Tibial nerve (tissue), 4 donors: ENCODE results near the gene NTRK2. TPM values are rescaled to one million over a fixed set of nuclear protein-coding genes. Genes with fewer than 3 reads are reported as not detected.

Experiments used
- DNase-seq, 2 donors: peaks; one replicate each; pipeline ENCODE4 v3.0.0-alpha.2; 2019; ENCODE audit warnings: low spot score in 2 of 2
- H3K27ac ChIP-seq, 4 donors: fragments of 200-600 bp; sonication (generic) in 3 of 4; one replicate each; pipeline ENCODE4 v1.5.1; 2017 to 2019; ENCODE audit warnings: mild to moderate bottlenecking in 1 of 4
- H3K27me3 ChIP-seq, 2 donors: fragments of 200-600 bp; sonication (generic) in 1 of 2; one replicate each; pipeline versions ENCODE4 v1.5.1 to v1.6.0; 2017 to 2019
- H3K36me3 ChIP-seq, 3 donors: fragments of 200-600 bp; sonication (generic); one replicate each; pipeline ENCODE4 v1.5.1; 2018 to 2019
- H3K4me1 ChIP-seq, 4 donors: fragments of 200-600 bp; sonication (generic) in 3 of 4; one replicate each; pipeline ENCODE4 v1.5.1; 2017 to 2019
- H3K4me3 ChIP-seq, 4 donors: fragments of 200-600 bp; sonication (generic) in 3 of 4; one replicate each; pipeline ENCODE4 v1.5.1; 2017 to 2019; ENCODE audit warnings: mild to moderate bottlenecking in 1 of 4, moderate library complexity in 1 of 4
- H3K9me3 ChIP-seq, 4 donors: fragments of 200-600 bp; sonication (generic) in 3 of 4; one replicate each; pipeline ENCODE4 v1.5.1; 2017 to 2019
- CTCF ChIP-seq, 5 experiments: fragments of 200-600 bp in 3 of 5; fragments of 450-650 bp in 2 of 5; sonication (generic) in 3 of 5; IDR thresholded peaks; one replicate each; pipeline ENCODE4 v1.5.1; 2016 to 2019; ENCODE audit warnings: antibody characterized with exemption in 5 of 5, mild to moderate bottlenecking in 3 of 5, moderate library complexity in 2 of 5
- EP300 ChIP-seq, 2 donors: sonication (generic); formaldehyde crosslinking; IDR thresholded peaks; one replicate each; pipeline ENCODE4 v1.6.1; 2017; ENCODE audit warnings: antibody characterized with exemption in 2 of 2, mild to moderate bottlenecking in 1 of 2
- POLR2A ChIP-seq, 2 donors: fragments of 450-650 bp; IDR thresholded peaks; one replicate each; pipeline ENCODE4 v1.6.1; 2017; ENCODE audit warnings: antibody characterized with exemption in 2 of 2, mild to moderate bottlenecking in 2 of 2, moderate library complexity in 2 of 2
- WGBS, 2 donors: methylation state at CpG; one replicate each; pipeline ENCODE4 v1.1.5; 2018; 5-methylcytosine and 5-hydroxymethylcytosine counted together
- total RNA-seq, 4 donors: library from RNA; depleted of rRNA; stranded (reverse); fragments of >200 nt; gene quantifications; one replicate each; pipeline ENCODE4 v1.1.0, GENCODE V29; 2016

The NTRK2 gene
- total RNA-seq, 4 donors from 2014 or later: 46.7 to 83.4 (median 69.5) TPM

- peaks cover 0 to 46% (median 26%) of the 10 kb centered on the region in 4 donors for H3K4me1 ChIP-seq
- no peak for TF ChIP-seq CTCF (IDR thresholded peaks at IDR 0.05)
- TF ChIP-seq EP300 (IDR thresholded peaks at IDR 0.05): peak in 1 of 2 donors; percentile 27
- TF ChIP-seq POLR2A (IDR thresholded peaks at IDR 0.05): no peak
- no peak overlapping the region for H3K4me3 ChIP-seq
- H3K27me3 ChIP-seq: no peaks in the 10 kb centered on the region
- no peaks in the 10 kb centered on the region for H3K36me3 ChIP-seq
- peak overlapping the region in 1 of 4 donors; percentile 8 for H3K27ac ChIP-seq
- DNase-seq: peak; percentile 22 to 34
- H3K9me3 ChIP-seq: no peaks in the 10 kb centered on the region
- WGBS, 2 donors: 64 to 66% methylated on average over 10 of the region's 10 CpGs
These were observed 182.5 kb downstream of the NTRK2 start for GRCh38 chr9:84851935-84852585.

GRCh38 chr9:84852617-84853301, 183.2 kb downstream of the NTRK2 start:
- DNase-seq: no peak
- H3K4me3 ChIP-seq: no peak overlapping the region
- H3K9me3 ChIP-seq: no peaks in the 10 kb centered on the region
- no peak for TF ChIP-seq CTCF (IDR thresholded peaks at IDR 0.05)
- no peak for TF ChIP-seq POLR2A (IDR thresholded peaks at IDR 0.05)
- no peaks in the 10 kb centered on the region for H3K27me3 ChIP-seq
- no peaks in the 10 kb centered on the region for H3K36me3 ChIP-seq
- peaks cover 0 to 52% (median 28%) of the 10 kb centered on the region in 4 donors for H3K4me1 ChIP-seq
- H3K27ac ChIP-seq: peak overlapping the region in 1 of 4 donors; percentile 31
- 38 to 50% methylated on average over 1 of the region's 1 CpG for WGBS, 2 donors

- H3K4me3 ChIP-seq: no peak overlapping the region
- peaks cover 0 to 72% (median 35%) of the 10 kb centered on the region in 4 donors for H3K4me1 ChIP-seq
- peak in 1 of 2 donors; percentile 43 for DNase-seq
- H3K27me3 ChIP-seq: no peaks in the 10 kb centered on the region
- TF ChIP-seq EP300 (IDR thresholded peaks at IDR 0.05): peak in 1 of 2 donors; percentile 53
- TF ChIP-seq POLR2A (IDR thresholded peaks at IDR 0.05): no peak
- H3K27ac ChIP-seq: peak overlapping the region in 3 of 4 donors; percentile 11 to 82 (median 77)
- WGBS, 2 donors: 33 to 43% methylated on average over 4 of the region's 4 CpGs
- no peaks in the 10 kb centered on the region for H3K9me3 ChIP-seq
- H3K36me3 ChIP-seq: no peaks in the 10 kb centered on the region
These were observed 186.7 kb downstream of the NTRK2 start for GRCh38 chr9:84856181-84856632.

GRCh38 chr9:84857211-84857610, 187.7 kb downstream of the NTRK2 start:
- 15 to 23% methylated on average over 1 of the region's 1 CpG for WGBS, 2 donors
- Histone ChIP-seq H3K9me3 (no peaks in the 10 kb centered on the region), H3K27me3 (no peaks in the 10 kb centered on the region), H3K4me1 (peaks cover 0 to 65% (median 32%) of the 10 kb centered on the region in 4 donors), H3K4me3 (no peak overlapping the region), H3K27ac (peak overlapping the region in 3 of 4 donors; percentile 11 to 82 (median 77)), H3K36me3 (no peaks in the 10 kb centered on the region)
- TF ChIP-seq CTCF (IDR thresholded peaks at IDR 0.05): no peak
- peak in 1 of 2 donors; percentile 36 for TF ChIP-seq EP300 (IDR thresholded peaks at IDR 0.05)
- no peak for TF ChIP-seq POLR2A (IDR thresholded peaks at IDR 0.05)
- DNase-seq: peak in 1 of 2 donors; percentile 12

GRCh38 chr9:84858364-84858763, 188.8 kb downstream of the NTRK2 start:
- Histone ChIP-seq H3K4me3 (no peak overlapping the region), H3K9me3 (no peaks in the 10 kb centered on the region), H3K27me3 (no peaks in the 10 kb centered on the region), H3K4me1 (peaks cover 0 to 57% (median 26%) of the 10 kb centered on the region in 4 donors), H3K36me3 (no peaks in the 10 kb centered on the region), H3K27ac (peak overlapping the region in 2 of 4 donors; percentile 77 to 82)
- 37 to 45% methylated on average over 6 of the region's 6 CpGs for WGBS, 2 donors
- DNase-seq: peak in 1 of 2 donors; percentile 17
- no peak for TF ChIP-seq CTCF (IDR thresholded peaks at IDR 0.05)
- TF ChIP-seq POLR2A (IDR thresholded peaks at IDR 0.05): no peak
- TF ChIP-seq EP300 (IDR thresholded peaks at IDR 0.05): no peak
